Lower leg skin (tissue), 3 donors: ENCODE results near the gene UGT1A4.

Experiments
- CTCF ChIP-seq, 3 donors: fragments of 450-650 bp; IDR thresholded peaks; one replicate each; pipeline ENCODE4 v1.5.1; 2016; ENCODE audit warnings: antibody characterized with exemption in 3 of 3, mild to moderate bottlenecking in 3 of 3, moderate library complexity in 2 of 3
- POLR2A ChIP-seq, 2 donors: fragments of 450-650 bp; IDR thresholded peaks; one replicate each; pipeline ENCODE4 v1.6.1; 2016 to 2017; ENCODE audit warnings: antibody characterized with exemption in 2 of 2, mild to moderate bottlenecking in 1 of 2, moderate library complexity in 1 of 2

DNA sequence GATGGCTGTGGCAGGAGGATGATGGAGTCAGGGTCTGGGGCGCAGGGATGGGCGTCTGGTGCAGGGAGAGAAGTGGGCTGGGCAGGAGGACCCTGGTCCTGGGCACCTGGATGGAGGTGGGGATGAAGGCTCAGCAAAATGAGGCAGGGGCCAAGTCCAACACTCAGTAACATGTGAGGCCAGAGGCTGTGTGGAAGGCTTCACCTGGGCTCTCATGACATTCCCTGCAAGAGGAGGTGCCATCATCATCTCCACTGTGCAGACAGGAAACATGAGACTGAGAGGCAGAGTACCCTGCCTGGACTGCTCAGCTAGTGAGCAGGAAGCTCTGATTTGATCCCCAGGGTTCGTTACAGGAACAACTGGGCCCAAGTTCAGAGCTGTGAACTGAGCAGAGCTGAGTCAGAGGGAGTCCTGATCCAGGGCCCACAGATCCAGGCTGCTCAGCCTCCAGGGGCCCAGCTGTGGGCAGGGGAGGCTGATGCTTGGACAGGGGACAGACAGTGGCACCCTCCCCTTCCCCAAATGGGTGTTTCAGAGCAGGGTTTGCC, 98.9 kb downstream of the UGT1A4 start:
- TF ChIP-seq CTCF (IDR thresholded peaks at IDR 0.05) (no peak), POLR2A (IDR thresholded peaks at IDR 0.05) (no peak)
